ENCODE results near the gene CLDN2.
"Not testable (repeated sequence)": the region's sequence is repeated elsewhere in the genome, so short reads cannot be mapped to it uniquely, and the experiment has no call there.

Gene CLDN2

DNA sequence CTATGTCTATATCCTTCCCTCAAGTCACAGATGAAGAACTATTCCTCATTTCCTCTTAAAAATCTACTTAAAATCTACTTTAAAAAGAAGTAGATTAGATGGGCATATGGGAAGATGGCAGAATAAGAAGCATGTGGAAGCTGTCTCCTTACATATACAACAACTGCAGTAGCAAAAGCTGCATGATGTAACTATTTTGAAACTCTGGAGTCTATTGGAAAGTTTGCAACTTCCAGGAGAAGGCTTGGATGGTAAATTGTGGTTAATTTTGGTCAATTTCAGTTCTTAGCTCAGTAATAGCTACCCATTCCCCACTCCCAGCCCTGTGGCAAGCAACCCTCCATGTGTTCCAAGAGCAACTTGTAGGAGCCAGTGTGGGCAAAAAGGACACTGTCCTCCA is 42.9 kb downstream of the CLDN2 start:
- Histone ChIP-seq H3K9me2 (ENCODE audit: low read depth, low read length) (no peaks in the 10 kb centered on the region), H3K9ac (ENCODE audit: low read length) (no peak overlapping the region), H3K27me3 (ENCODE audit: insufficient read depth, low read length) (no peaks in the 10 kb centered on the region), H3K4me3 (ENCODE audit: low read depth, low read length, poor library complexity, severe bottlenecking) (no peak overlapping the region), H3F3A (ENCODE audit: insufficient read depth, low read length) (no peaks in the 10 kb centered on the region), H3K9me3 (ENCODE audit: low read length) (no peaks in the 10 kb centered on the region), H3K79me2 (ENCODE audit: insufficient read depth, low read length) (no peaks in the 10 kb centered on the region), H3K4me2 (ENCODE audit: low read length) (no peak overlapping the region), H4K20me1 (ENCODE audit: insufficient read depth, low read length) (no peaks in the 10 kb centered on the region), H2AFZ (ENCODE audit: low read length) (no peak overlapping the region), H3K4me1 (ENCODE audit: insufficient read depth, low read length, severe bottlenecking) (no peaks in the 10 kb centered on the region), H3K27ac (ENCODE audit: low read depth, low read length, poor library complexity, severe bottlenecking) (no peak overlapping the region), H3K36me3 (ENCODE audit: insufficient read depth, low read length) (no peaks in the 10 kb centered on the region)
- TF ChIP-seq EZH2 (IDR thresholded peaks at IDR 0.05; ENCODE audit: borderline replicate concordance, low read length): no peak
- TF ChIP-seq, protein P1, sequence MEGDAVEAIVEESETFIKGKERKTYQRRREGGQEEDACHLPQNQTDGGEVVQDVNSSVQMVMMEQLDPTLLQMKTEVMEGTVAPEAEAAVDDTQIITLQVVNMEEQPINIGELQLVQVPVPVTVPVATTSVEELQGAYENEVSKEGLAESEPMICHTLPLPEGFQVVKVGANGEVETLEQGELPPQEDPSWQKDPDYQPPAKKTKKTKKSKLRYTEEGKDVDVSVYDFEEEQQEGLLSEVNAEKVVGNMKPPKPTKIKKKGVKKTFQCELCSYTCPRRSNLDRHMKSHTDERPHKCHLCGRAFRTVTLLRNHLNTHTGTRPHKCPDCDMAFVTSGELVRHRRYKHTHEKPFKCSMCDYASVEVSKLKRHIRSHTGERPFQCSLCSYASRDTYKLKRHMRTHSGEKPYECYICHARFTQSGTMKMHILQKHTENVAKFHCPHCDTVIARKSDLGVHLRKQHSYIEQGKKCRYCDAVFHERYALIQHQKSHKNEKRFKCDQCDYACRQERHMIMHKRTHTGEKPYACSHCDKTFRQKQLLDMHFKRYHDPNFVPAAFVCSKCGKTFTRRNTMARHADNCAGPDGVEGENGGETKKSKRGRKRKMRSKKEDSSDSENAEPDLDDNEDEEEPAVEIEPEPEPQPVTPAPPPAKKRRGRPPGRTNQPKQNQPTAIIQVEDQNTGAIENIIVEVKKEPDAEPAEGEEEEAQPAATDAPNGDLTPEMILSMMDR (IDR thresholded peaks at IDR 0.05; ENCODE audit: low read length): no peak

DNA sequence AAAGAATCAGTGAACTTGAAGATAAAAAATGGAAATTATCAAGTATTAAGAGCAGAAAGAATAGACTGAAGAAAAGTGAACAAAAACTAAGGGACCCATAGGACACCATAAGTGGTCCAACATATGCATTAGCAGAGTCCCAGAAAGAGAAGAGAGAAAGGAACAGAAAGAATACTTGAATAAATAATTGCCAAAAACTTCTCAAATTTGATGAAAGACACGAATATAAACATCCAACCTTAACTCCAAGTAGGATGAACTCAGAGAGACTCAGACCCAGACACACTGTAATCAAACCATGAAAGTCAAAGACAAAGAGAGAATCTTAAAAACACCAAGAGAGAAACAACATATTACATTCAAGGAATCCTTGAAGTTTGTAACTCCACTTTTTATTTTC is 44.1 kb downstream of the CLDN2 start:
- H3K9me2 ChIP-seq (ENCODE audit: low read depth, low read length): no peaks in the 10 kb centered on the region
- no peaks in the 10 kb centered on the region for H3F3A ChIP-seq (ENCODE audit: insufficient read depth, low read length)
- no peak overlapping the region for H3K9ac ChIP-seq (ENCODE audit: low read length)
- H3K27me3 ChIP-seq (ENCODE audit: insufficient read depth, low read length): no peaks in the 10 kb centered on the region
- no peaks in the 10 kb centered on the region for H3K4me1 ChIP-seq (ENCODE audit: insufficient read depth, low read length, severe bottlenecking)
- H3K27ac ChIP-seq (ENCODE audit: low read depth, low read length, poor library complexity, severe bottlenecking): no peak overlapping the region
- H3K79me2 ChIP-seq (ENCODE audit: insufficient read depth, low read length): no peaks in the 10 kb centered on the region
- TF ChIP-seq EZH2 (IDR thresholded peaks at IDR 0.05; ENCODE audit: borderline replicate concordance, low read length): no peak
- TF ChIP-seq, protein P1 (IDR thresholded peaks at IDR 0.05; ENCODE audit: low read length): no peak
- no peaks in the 10 kb centered on the region for H4K20me1 ChIP-seq (ENCODE audit: insufficient read depth, low read length)
- no peak overlapping the region for H2AFZ ChIP-seq (ENCODE audit: low read length)
- no peak overlapping the region for H3K4me2 ChIP-seq (ENCODE audit: low read length)
- no peaks in the 10 kb centered on the region for H3K36me3 ChIP-seq (ENCODE audit: insufficient read depth, low read length)
- H3K4me3 ChIP-seq (ENCODE audit: low read depth, low read length, poor library complexity, severe bottlenecking): no peak overlapping the region
- no peaks in the 10 kb centered on the region for H3K9me3 ChIP-seq (ENCODE audit: low read length)

DNA sequence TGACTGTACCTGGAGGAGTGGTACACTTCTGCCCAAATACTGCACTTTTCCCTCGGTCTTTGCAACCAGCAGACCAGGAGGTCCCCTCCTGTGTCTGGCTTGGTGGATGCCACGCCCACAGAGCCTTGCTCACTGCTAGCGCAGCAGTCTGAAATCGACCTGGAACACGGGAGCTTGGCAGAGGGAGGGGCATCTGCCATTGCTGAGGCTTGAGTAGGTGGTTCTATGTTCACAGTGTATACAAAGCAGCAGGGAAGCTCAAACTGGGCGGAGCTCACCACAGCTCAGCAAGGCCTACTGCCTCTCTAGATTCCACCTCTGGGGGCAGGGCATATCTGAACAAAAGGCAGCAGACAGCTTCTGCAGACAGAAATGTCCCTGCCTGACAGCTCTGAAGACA is 46.3 kb downstream of the CLDN2 start:
- not testable (repeated sequence) for H3K9me2 ChIP-seq (ENCODE audit: low read depth, low read length); H3K4me3 ChIP-seq (ENCODE audit: low read depth, low read length, poor library complexity, severe bottlenecking); H3K9me3 ChIP-seq (ENCODE audit: low read length); H3K27me3 ChIP-seq (ENCODE audit: insufficient read depth, low read length); H3F3A ChIP-seq (ENCODE audit: insufficient read depth, low read length); H3K9ac ChIP-seq (ENCODE audit: low read length); H2AFZ ChIP-seq (ENCODE audit: low read length); H3K4me1 ChIP-seq (ENCODE audit: insufficient read depth, low read length, severe bottlenecking); H3K79me2 ChIP-seq (ENCODE audit: insufficient read depth, low read length); H4K20me1 ChIP-seq (ENCODE audit: insufficient read depth, low read length); H3K27ac ChIP-seq (ENCODE audit: low read depth, low read length, poor library complexity, severe bottlenecking); H3K36me3 ChIP-seq (ENCODE audit: insufficient read depth, low read length); H3K4me2 ChIP-seq (ENCODE audit: low read length)

DNA sequence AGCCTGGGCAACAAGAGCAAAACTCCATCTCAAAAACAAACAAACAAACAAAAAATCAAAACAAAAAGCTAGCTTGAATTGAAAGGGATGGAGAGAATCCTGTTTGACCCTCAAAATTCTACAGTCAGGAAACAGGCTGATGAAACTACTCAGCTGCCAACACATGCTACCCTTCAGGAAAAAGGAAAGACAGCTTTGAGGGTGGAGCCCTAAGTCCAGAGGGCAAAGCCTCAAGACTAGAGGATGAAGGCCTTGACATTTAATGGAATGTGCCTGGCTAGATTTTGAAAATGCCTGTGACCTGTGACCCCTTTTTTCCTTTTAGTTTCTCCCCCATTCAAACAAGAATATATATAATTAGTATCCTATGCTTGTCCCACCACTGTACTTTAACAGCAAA is 52.7 kb downstream of the CLDN2 start:
- no peaks in the 10 kb centered on the region for H3K9me3 ChIP-seq (ENCODE audit: low read length)
- no peak overlapping the region for H2AFZ ChIP-seq (ENCODE audit: low read length)
- H3K27ac ChIP-seq (ENCODE audit: low read depth, low read length, poor library complexity, severe bottlenecking): no peak overlapping the region
- no peak overlapping the region for H3K9ac ChIP-seq (ENCODE audit: low read length)
- no peak overlapping the region for H3K4me3 ChIP-seq (ENCODE audit: low read depth, low read length, poor library complexity, severe bottlenecking)
- H3K27me3 ChIP-seq (ENCODE audit: insufficient read depth, low read length): no peaks in the 10 kb centered on the region
- no peaks in the 10 kb centered on the region for H4K20me1 ChIP-seq (ENCODE audit: insufficient read depth, low read length)
- no peaks in the 10 kb centered on the region for H3K36me3 ChIP-seq (ENCODE audit: insufficient read depth, low read length)
- no peaks in the 10 kb centered on the region for H3K9me2 ChIP-seq (ENCODE audit: low read depth, low read length)
- TF ChIP-seq, protein P1 (IDR thresholded peaks at IDR 0.05; ENCODE audit: low read length): no peak
- TF ChIP-seq EZH2 (IDR thresholded peaks at IDR 0.05; ENCODE audit: borderline replicate concordance, low read length): no peak
- H3K4me2 ChIP-seq (ENCODE audit: low read length): no peak overlapping the region
- H3F3A ChIP-seq (ENCODE audit: insufficient read depth, low read length): no peaks in the 10 kb centered on the region
- H3K79me2 ChIP-seq (ENCODE audit: insufficient read depth, low read length): no peaks in the 10 kb centered on the region
- no peaks in the 10 kb centered on the region for H3K4me1 ChIP-seq (ENCODE audit: insufficient read depth, low read length, severe bottlenecking)
